ENCODE measurements around the gene PPP1R3G. TPM values are rescaled to one million over a fixed set of nuclear protein-coding genes. Genes with fewer than 3 reads are reported as not detected.

Gene PPP1R3G
- total RNA-seq, 2 donors from 2014 or later: 0.26 TPM; not detected in 1

DNA sequence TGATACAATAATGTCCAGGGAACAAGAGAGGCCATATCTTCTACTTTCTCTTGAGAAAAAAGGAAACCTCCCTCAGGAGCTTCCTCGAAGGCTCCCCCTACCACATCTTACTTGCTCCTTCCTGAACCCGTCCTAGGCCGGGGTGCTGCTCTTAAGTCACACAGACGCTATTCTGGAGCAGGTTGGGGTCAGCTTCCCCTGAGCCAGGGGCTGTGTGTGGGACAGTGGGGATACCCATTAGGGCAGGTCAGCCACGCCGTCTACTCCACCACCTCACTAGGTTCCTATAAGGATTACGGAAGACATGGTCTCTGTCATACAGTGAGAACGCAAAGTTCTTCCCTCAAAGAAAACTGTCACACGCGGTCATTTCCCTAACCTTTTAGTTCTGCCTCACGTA lies 8.2 kb upstream of the PPP1R3G start:
- Histone ChIP-seq H3K9me3 (no peaks in the 10 kb centered on the region), H3K4me1 (no peaks in the 10 kb centered on the region), H3K36me3 (replicated peaks in 1 of 2; ENCODE audit: insufficient read depth in 1 of 2, low read depth in 2 of 2) (no peaks in the 10 kb centered on the region), H3K27ac (no peak overlapping the region), H3K4me3 (no peak overlapping the region), H3K27me3 (no peaks in the 10 kb centered on the region)
- ATAC-seq: no peak
- intact Hi-C loops (cut with DNase I): no loop called here
- no peak for DNase-seq
- 77 to 92% methylated on average over 11 of the region's 11 CpGs for WGBS, 2 donors
- TF ChIP-seq POLR2A (IDR thresholded peaks at IDR 0.05) (no peak), CTCF (IDR thresholded peaks at IDR 0.05) (no peak)

DNA sequence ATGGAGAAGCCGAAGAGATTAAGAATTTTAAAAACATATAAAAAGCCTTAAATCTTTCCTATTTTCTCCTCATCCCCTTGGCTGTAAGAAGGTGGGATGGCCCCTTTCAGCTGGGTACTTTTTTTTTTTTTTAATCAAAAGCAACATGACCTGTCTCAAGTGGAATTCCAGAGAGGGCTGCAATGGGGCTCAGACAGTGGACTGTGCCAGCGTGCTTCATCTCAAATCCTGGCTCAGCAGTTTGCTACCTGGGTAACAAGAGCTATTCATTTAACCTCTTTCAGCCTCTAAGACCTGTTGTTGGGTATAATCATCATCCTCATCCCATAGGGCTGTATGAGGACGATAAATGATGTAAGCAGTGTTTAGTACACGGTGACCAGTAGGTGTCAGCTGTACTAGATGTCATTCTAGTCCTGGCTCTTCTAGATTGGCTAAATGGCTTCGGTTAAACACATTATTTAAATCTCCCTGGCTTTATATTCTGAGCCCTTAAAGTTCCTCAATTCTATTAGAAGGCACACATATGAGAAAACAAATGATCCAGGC lies 6.9 kb upstream of the PPP1R3G start:
- intact Hi-C loops (cut with DNase I): no loop called here
- DNase-seq: no peak
- Histone ChIP-seq H3K9me3 (no peaks in the 10 kb centered on the region), H3K36me3 (replicated peaks in 1 of 2; ENCODE audit: insufficient read depth in 1 of 2, low read depth in 2 of 2) (no peaks in the 10 kb centered on the region), H3K27ac (no peak overlapping the region), H3K4me3 (no peak overlapping the region), H3K4me1 (no peaks in the 10 kb centered on the region), H3K27me3 (no peaks in the 10 kb centered on the region)
- TF ChIP-seq CTCF (IDR thresholded peaks at IDR 0.05) (no peak), POLR2A (IDR thresholded peaks at IDR 0.05) (no peak)
- 66 to 68% methylated on average over 5 of the region's 5 CpGs for WGBS, 2 donors
- ATAC-seq: no peak

DNA sequence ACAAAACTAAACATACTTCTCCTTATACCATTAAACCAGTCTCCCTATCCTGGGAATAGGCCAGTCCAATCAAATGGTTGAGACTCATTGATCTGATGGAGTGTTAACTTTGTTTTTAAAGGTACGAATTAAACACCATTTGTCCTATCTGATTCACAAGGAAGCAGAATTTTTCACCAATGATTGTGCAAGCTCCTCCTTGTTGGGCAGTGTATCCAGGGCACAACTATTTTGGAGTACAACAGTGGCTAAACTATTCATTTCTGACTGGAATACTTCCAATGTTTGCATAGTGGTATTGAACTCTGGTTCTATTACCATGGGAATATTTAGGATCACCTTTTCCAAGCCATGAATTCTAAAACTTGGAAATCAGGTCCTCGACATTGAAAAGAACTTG lies 5.4 kb upstream of the PPP1R3G start:
- no peaks in the 10 kb centered on the region for H3K9me3 ChIP-seq

GRCh38 chr6:5080574-5080973 lies 4.6 kb upstream of the PPP1R3G start:
- no peak for ATAC-seq
- H3K4me1 ChIP-seq: peaks cover 16% of the 10 kb centered on the region
- WGBS, 2 donors: 47 to 49% methylated on average over 3 of the region's 3 CpGs

More for the DNA sequence above, 5.4 kb upstream of the PPP1R3G start:
- ATAC-seq (no peak), DNase-seq (no peak)
- no peaks in the 10 kb centered on the region for H3K36me3 ChIP-seq (replicated peaks in 1 of 2; ENCODE audit: insufficient read depth in 1 of 2, low read depth in 2 of 2)
- 79 to 81% methylated on average over 2 of the region's 2 CpGs for WGBS, 2 donors
- intact Hi-C loops (cut with DNase I): no loop called here
- H3K4me1 ChIP-seq: peaks cover 7% of the 10 kb centered on the region
- H3K4me3 ChIP-seq: no peak overlapping the region
- no peak for TF ChIP-seq CTCF (IDR thresholded peaks at IDR 0.05)
- no peak for TF ChIP-seq POLR2A (IDR thresholded peaks at IDR 0.05)
- no peaks in the 10 kb centered on the region for H3K27me3 ChIP-seq
- no peak overlapping the region for H3K27ac ChIP-seq

More at GRCh38 chr6:5080574-5080973, 4.6 kb upstream of the PPP1R3G start:
- Histone ChIP-seq H3K36me3 (replicated peaks in 1 of 2; ENCODE audit: insufficient read depth in 1 of 2, low read depth in 2 of 2) (no peaks in the 10 kb centered on the region), H3K9me3 (no peaks in the 10 kb centered on the region), H3K27ac (no peak overlapping the region), H3K27me3 (no peaks in the 10 kb centered on the region), H3K4me3 (no peak overlapping the region)
- no peak for TF ChIP-seq POLR2A (IDR thresholded peaks at IDR 0.05)
- TF ChIP-seq CTCF (IDR thresholded peaks at IDR 0.05): no peak
- no peak for DNase-seq
- intact Hi-C loops (cut with DNase I): no loop called here

Data from body of pancreas (tissue), 4 donors.